Renal cortex interstitium (tissue), 11 donors: Measurements from ENCODE around the gene OGDH. TPM values are rescaled to one million over a fixed set of nuclear protein-coding genes. Genes with fewer than 3 reads are reported as not detected.

Source experiments
- DNase-seq, 11 donors: peaks; one replicate each; pipeline ENCODE4 v3.0.0-alpha.2; 2013; ENCODE audit warnings: low read depth in 9 of 11, low spot score in 4 of 11; ENCODE audit errors: extremely low read depth in 1 of 11
- polyA plus RNA-seq, 3 donors: library from polyadenylated mRNA; unstranded; fragments of 120-200 nt; gene quantifications; one replicate each; pipeline ENCODE4 v1.2.1, GENCODE V29; 2013; ENCODE audit not compliant: insufficient read length in 3 of 3

OGDH gene
- polyA plus RNA-seq, 3 donors = 81.6 to 93.6 (median 84.2) TPM

- no peak for DNase-seq
Measured at GRCh38 chr7:44608916-44609648, 2.7 kb downstream of the OGDH start.

GRCh38 chr7:44609829-44610228, 3.4 kb downstream of the OGDH start:
- DNase-seq = no peak

- no peak for DNase-seq
Measured at GRCh38 chr7:44615149-44615611, 8.8 kb downstream of the OGDH start.

- DNase-seq = no peak
Measured at GRCh38 chr7:44615793-44616192, 9.4 kb downstream of the OGDH start.

GRCh38 chr7:44616545-44616944, 10.1 kb downstream of the OGDH start:
- DNase-seq = no peak

- no peak for DNase-seq
Measured at GRCh38 chr7:44617225-44617890, 10.9 kb downstream of the OGDH start.

GRCh38 chr7:44618045-44618444, 11.6 kb downstream of the OGDH start:
- no peak for DNase-seq

GRCh38 chr7:44618753-44619152, 12.3 kb downstream of the OGDH start:
- DNase-seq = no peak

- no peak for DNase-seq
Measured at GRCh38 chr7:44621034-44621749, 14.8 kb downstream of the OGDH start.

GRCh38 chr7:44621750-44622103, 15.3 kb downstream of the OGDH start:
- DNase-seq = no peak

GRCh38 chr7:44622342-44623151, 16.1 kb downstream of the OGDH start:
- no peak for DNase-seq

GRCh38 chr7:44624318-44624717, 17.9 kb downstream of the OGDH start:
- DNase-seq = no peak

GRCh38 chr7:44625526-44626471, 19.4 kb downstream of the OGDH start:
- DNase-seq = no peak

- DNase-seq = no peak
Measured at GRCh38 chr7:44626620-44627019, 20.2 kb downstream of the OGDH start.

- DNase-seq = no peak
Measured at GRCh38 chr7:44629829-44630522, 23.5 kb downstream of the OGDH start.

- DNase-seq = no peak
Measured at GRCh38 chr7:44630792-44631457, 24.5 kb downstream of the OGDH start.

- DNase-seq = peak in 2 of 11 donors; percentile 28 to 34
Measured at GRCh38 chr7:44631458-44632115, 25.2 kb downstream of the OGDH start.
